ENCODE data around the gene POLR2A. TPM values are rescaled to one million over a fixed set of nuclear protein-coding genes. Genes with fewer than 3 reads are reported as not detected.

The POLR2A gene
- total and polyA plus RNA-seq, 2 of the 13 experiments (the other 11 are each of a cell fraction or from before 2014, with no cell fraction given), result 17.8 to 18.3 TPM

DNA sequence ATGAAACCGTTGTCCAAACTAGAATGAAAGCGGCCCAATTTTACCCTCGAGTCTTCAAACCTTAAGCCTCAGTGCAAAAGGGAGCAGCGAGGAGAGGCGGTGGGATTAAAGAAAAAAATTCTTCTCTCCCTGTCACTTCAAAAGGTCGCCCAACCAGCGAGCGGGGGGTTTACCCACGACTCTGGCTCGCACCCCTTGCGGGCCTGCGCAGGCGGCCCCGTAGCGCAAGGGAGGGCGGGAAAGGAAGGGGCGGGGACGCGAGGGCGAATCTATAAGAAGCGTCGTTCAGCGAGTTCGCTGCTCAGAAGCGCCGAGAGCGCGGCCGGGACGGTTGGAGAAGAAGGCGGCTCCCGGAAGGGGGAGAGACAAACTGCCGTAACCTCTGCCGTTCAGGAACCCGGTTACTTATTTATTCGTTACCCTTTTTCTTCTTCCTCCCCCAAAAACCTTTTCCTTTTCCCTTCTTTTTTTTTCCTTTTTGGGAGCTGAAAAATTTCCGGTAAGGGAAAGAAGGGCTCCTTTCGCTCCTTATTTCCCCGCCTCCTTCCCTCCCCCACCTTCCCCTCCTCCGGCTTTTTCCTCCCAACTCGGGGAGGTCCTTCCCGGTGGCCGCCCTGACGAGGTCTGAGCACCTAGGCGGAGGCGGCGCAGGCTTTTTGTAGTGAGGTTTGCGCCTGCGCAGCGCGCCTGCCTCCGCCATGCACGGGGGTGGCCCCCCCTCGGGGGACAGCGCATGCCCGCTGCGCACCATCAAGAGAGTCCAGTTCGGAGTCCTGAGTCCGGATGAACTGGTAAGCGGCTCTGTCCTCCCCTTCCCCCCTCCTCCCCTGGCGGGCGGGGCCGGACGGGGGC is at the start of gene POLR2A (continued):
- TF ChIP-seq ZNF121 (CRISPR knock-in tag; IDR thresholded peaks at IDR 0.05), result no peak; the same call in 1 of the 2 replicates
- 0 out of 2 replicates have a peak, but pooled peaks have one; percentile 77 for TF ChIP-seq ZNF383 (CRISPR knock-in tag; IDR thresholded peaks at IDR 0.05; ENCODE audit: borderline replicate concordance)
- 0 out of 2 replicates have a peak, but pooled peaks have one; percentile 42 for TF ChIP-seq CENPT (CRISPR knock-in tag; IDR thresholded peaks at IDR 0.05; ENCODE audit: low read depth)
- TF ChIP-seq KAT8 (CRISPR knock-in tag; IDR thresholded peaks at IDR 0.05), result peak; percentile 76
- TF ChIP-seq ZNF484 (CRISPR knock-in tag; IDR thresholded peaks at IDR 0.05; ENCODE audit: borderline replicate concordance, low read depth), result no peak; the same call in 1 of the 2 replicates
- no peak; the same call in 1 of the 2 replicates for TF ChIP-seq ZNF577 (CRISPR knock-in tag; IDR thresholded peaks at IDR 0.05; ENCODE audit: borderline replicate concordance, low read depth)
- TF ChIP-seq, protein P1, sequence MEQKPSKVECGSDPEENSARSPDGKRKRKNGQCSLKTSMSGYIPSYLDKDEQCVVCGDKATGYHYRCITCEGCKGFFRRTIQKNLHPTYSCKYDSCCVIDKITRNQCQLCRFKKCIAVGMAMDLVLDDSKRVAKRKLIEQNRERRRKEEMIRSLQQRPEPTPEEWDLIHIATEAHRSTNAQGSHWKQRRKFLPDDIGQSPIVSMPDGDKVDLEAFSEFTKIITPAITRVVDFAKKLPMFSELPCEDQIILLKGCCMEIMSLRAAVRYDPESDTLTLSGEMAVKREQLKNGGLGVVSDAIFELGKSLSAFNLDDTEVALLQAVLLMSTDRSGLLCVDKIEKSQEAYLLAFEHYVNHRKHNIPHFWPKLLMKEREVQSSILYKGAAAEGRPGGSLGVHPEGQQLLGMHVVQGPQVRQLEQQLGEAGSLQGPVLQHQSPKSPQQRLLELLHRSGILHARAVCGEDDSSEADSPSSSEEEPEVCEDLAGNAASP (CRISPR knock-in tag; IDR thresholded peaks at IDR 0.05; ENCODE audit: borderline replicate concordance), result peak; percentile 80
- TF ChIP-seq, protein P2, sequence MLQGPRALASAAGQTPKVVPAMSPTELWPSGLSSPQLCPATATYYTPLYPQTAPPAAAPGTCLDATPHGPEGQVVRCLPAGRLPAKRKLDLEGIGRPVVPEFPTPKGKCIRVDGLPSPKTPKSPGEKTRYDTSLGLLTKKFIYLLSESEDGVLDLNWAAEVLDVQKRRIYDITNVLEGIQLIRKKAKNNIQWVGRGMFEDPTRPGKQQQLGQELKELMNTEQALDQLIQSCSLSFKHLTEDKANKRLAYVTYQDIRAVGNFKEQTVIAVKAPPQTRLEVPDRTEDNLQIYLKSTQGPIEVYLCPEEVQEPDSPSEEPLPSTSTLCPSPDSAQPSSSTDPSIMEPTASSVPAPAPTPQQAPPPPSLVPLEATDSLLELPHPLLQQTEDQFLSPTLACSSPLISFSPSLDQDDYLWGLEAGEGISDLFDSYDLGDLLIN (CRISPR knock-in tag; IDR thresholded peaks at IDR 0.05; ENCODE audit: borderline replicate concordance), result peak; percentile 96
- no peak for TF ChIP-seq ZNF20 (CRISPR knock-in tag; IDR thresholded peaks at IDR 0.05)
- TF ChIP-seq PHB2 (IDR thresholded peaks at IDR 0.05; ENCODE audit: partially characterized antibody), result no peak
- TF ChIP-seq, protein P3, sequence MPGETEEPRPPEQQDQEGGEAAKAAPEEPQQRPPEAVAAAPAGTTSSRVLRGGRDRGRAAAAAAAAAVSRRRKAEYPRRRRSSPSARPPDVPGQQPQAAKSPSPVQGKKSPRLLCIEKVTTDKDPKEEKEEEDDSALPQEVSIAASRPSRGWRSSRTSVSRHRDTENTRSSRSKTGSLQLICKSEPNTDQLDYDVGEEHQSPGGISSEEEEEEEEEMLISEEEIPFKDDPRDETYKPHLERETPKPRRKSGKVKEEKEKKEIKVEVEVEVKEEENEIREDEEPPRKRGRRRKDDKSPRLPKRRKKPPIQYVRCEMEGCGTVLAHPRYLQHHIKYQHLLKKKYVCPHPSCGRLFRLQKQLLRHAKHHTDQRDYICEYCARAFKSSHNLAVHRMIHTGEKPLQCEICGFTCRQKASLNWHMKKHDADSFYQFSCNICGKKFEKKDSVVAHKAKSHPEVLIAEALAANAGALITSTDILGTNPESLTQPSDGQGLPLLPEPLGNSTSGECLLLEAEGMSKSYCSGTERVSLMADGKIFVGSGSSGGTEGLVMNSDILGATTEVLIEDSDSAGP (CRISPR knock-in tag; IDR thresholded peaks at IDR 0.05; ENCODE audit: borderline replicate concordance), result peak; percentile 84; the same call in 1 of the 2 replicates
- TF ChIP-seq, protein P4, sequence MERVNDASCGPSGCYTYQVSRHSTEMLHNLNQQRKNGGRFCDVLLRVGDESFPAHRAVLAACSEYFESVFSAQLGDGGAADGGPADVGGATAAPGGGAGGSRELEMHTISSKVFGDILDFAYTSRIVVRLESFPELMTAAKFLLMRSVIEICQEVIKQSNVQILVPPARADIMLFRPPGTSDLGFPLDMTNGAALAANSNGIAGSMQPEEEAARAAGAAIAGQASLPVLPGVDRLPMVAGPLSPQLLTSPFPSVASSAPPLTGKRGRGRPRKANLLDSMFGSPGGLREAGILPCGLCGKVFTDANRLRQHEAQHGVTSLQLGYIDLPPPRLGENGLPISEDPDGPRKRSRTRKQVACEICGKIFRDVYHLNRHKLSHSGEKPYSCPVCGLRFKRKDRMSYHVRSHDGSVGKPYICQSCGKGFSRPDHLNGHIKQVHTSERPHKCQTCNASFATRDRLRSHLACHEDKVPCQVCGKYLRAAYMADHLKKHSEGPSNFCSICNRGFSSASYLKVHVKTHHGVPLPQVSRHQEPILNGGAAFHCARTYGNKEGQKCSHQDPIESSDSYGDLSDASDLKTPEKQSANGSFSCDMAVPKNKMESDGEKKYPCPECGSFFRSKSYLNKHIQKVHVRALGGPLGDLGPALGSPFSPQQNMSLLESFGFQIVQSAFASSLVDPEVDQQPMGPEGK (CRISPR knock-in tag; IDR thresholded peaks at IDR 0.05), result peak; percentile 100
- peak; percentile 63 for TF ChIP-seq KDM2A (CRISPR knock-in tag; IDR thresholded peaks at IDR 0.05; ENCODE audit: borderline replicate concordance, low read depth)
- no peak for TF ChIP-seq SATB2 (CRISPR knock-in tag; IDR thresholded peaks at IDR 0.05)
- TF ChIP-seq ZNF598 (CRISPR knock-in tag; IDR thresholded peaks at IDR 0.05; ENCODE audit: borderline replicate concordance), result no peak
- TF ChIP-seq, protein P5, sequence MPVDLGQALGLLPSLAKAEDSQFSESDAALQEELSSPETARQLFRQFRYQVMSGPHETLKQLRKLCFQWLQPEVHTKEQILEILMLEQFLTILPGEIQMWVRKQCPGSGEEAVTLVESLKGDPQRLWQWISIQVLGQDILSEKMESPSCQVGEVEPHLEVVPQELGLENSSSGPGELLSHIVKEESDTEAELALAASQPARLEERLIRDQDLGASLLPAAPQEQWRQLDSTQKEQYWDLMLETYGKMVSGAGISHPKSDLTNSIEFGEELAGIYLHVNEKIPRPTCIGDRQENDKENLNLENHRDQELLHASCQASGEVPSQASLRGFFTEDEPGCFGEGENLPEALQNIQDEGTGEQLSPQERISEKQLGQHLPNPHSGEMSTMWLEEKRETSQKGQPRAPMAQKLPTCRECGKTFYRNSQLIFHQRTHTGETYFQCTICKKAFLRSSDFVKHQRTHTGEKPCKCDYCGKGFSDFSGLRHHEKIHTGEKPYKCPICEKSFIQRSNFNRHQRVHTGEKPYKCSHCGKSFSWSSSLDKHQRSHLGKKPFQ (CRISPR knock-in tag; IDR thresholded peaks at IDR 0.05; ENCODE audit: insufficient replicate concordance), result no peak
- TF ChIP-seq, protein P6, sequence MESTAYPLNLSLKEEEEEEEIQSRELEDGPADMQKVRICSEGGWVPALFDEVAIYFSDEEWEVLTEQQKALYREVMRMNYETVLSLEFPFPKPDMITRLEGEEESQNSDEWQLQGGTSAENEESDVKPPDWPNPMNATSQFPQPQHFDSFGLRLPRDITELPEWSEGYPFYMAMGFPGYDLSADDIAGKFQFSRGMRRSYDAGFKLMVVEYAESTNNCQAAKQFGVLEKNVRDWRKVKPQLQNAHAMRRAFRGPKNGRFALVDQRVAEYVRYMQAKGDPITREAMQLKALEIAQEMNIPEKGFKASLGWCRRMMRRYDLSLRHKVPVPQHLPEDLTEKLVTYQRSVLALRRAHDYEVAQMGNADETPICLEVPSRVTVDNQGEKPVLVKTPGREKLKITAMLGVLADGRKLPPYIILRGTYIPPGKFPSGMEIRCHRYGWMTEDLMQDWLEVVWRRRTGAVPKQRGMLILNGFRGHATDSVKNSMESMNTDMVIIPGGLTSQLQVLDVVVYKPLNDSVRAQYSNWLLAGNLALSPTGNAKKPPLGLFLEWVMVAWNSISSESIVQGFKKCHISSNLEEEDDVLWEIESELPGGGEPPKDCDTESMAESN (CRISPR knock-in tag; conservative IDR thresholded peaks at IDR 0.05), result peak; percentile 83

All from HepG2 (cell line).